Astrocyte (in vitro differentiated cells and primary cell): ENCODE results near the gene ADGRL1.

Source experiments
- CTCF ChIP-seq: IDR thresholded peaks from 2 replicates; pipeline ENCODE4 v1.5.1; 2011; ENCODE audit warnings: low read depth, mild to moderate bottlenecking, inconsistent platforms, low read length, moderate library complexity; ENCODE audit not compliant: insufficient read depth
- EZH2 ChIP-seq: IDR thresholded peaks from 2 replicates; pipeline ENCODE4 v1.6.1; 2012; ENCODE audit warnings: mild to moderate bottlenecking, low read length, inconsistent platforms; ENCODE audit not compliant: insufficient read depth

GRCh38 chr19:14113762-14114414 lies 92.1 kb downstream of the ADGRL1 start:
- TF ChIP-seq CTCF (peak; percentile 12), EZH2 (no peak)
